HCT116 (cell line): Measurements from ENCODE around the gene UPK1B. TPM values are rescaled to one million over a fixed set of nuclear protein-coding genes. Genes with fewer than 3 reads are reported as not detected.

Experiments
- ATAC-seq: fragments of 200-7000 bp; cut with Tn5 transposase; 2 replicates; pipeline ENCODE4 v1.9.1; 2020; ENCODE audit warnings: mild to moderate bottlenecking, moderate library complexity
- BruUV-seq: library from RNA; stranded (reverse); fragments of 400-500 nt; replicated peaks from 2 replicates; lab custom pipeline; 2021; lab: Mats Ljungman, UMichigan
- CTCF ChIA-PET: fragments of 300-600 bp; sonication (Branson Sonifier 250); formaldehyde crosslinking; loops from one replicate; lab custom pipeline; 2021; ENCODE audit warnings: antibody characterized with exemption; lab: Charles Lee
- POLR2A ChIA-PET: fragments of 300-600, 350-600 bp; sonication (Branson Sonifier 250); formaldehyde crosslinking; loops from one replicate; lab custom pipeline; 2021; ENCODE audit warnings: antibody characterized with exemption; lab: Charles Lee
- RAD21 ChIA-PET, 2 experiments: fragments of 300-600 bp; sonication (Branson Sonifier 250); formaldehyde crosslinking; loops; one replicate each; lab custom pipeline; 2023; ENCODE audit warnings: low total read pairs in 2 of 2; ENCODE audit not compliant: uncharacterized antibody in 2 of 2, unreplicated experiment in 2 of 2, low non-redundant PET in 1 of 2; lab: Charles Lee
- DNase-seq: peaks from one replicate; pipeline ENCODE4 v3.0.0-alpha.2; 2010; ENCODE audit warnings: low read depth, low spot score
- H2AFZ ChIP-seq: fragments of 200-600 bp; shearing (Covaris generic), sonication (generic); 2 replicates; pipeline ENCODE4 v1.6.1; 2017; ENCODE audit warnings: low read depth, mixed run types, mixed read lengths, antibody characterized with exemption, low read length; ENCODE audit not compliant: poor library complexity, severe bottlenecking
- H3K27ac ChIP-seq: 2 replicates; pipeline ENCODE4 v1.5.1; 2012; ENCODE audit warnings: low read depth, low read length
- H3K27me3 ChIP-seq: fragments of 200-600 bp; sonication (generic); 2 replicates; pipeline ENCODE4 v1.6.1; 2016; ENCODE audit warnings: mixed run types, low read length, mixed read lengths; ENCODE audit not compliant: insufficient read depth
- H3K36me3 ChIP-seq, 2 experiments: fragments of 200-500 bp in 1 of 2; fragments of 200-600 bp in 1 of 2; sonication (Bioruptor generic) in 1 of 2; sonication (generic) in 1 of 2; 2 replicates each; pipeline versions ENCODE4 v1.5.1 to v1.6.1; 2014 to 2016; ENCODE audit warnings: low read length in 2 of 2, inconsistent platforms in 1 of 2, mixed read lengths in 1 of 2, mixed run types in 1 of 2; ENCODE audit not compliant: insufficient read depth in 2 of 2, control insufficient read depth in 1 of 2
- H3K4me1 ChIP-seq, 2 experiments: fragments of 200-600 bp in 1 of 2; sonication (generic) in 1 of 2; 2 replicates each; pipeline versions ENCODE4 v1.5.1 to v1.6.1; 2012 to 2017; ENCODE audit warnings: low read length in 2 of 2, inconsistent platforms in 1 of 2, mild to moderate bottlenecking in 1 of 2, mixed read lengths in 1 of 2, mixed run types in 1 of 2, moderate library complexity in 1 of 2; ENCODE audit not compliant: insufficient read depth in 2 of 2, control insufficient read depth in 1 of 2
- H3K4me2 ChIP-seq: fragments of 200-600 bp; sonication (generic); 2 replicates; pipeline ENCODE4 v1.6.1; 2017; ENCODE audit warnings: mixed run types, low read length, mixed read lengths
- H3K4me3 ChIP-seq, 2 experiments: fragments of 200-600 bp in 1 of 2; sonication (generic) in 1 of 2; replicated peaks in 1 of 2; 2 replicates each; pipeline ENCODE4 v1.5.1; 2011 to 2016; ENCODE audit warnings: low read length in 2 of 2, control low read depth in 1 of 2, low read depth in 1 of 2, mild to moderate bottlenecking in 1 of 2, mixed read lengths in 1 of 2, mixed run types in 1 of 2
- H3K79me2 ChIP-seq: fragments of 200-600 bp; sonication (generic); 2 replicates; pipeline ENCODE4 v1.6.1; 2017; ENCODE audit warnings: mild to moderate bottlenecking, mixed run types, low read length, moderate library complexity, mixed read lengths; ENCODE audit not compliant: insufficient read depth
- H3K9ac ChIP-seq: fragments of 200-600 bp; sonication (generic); 2 replicates; pipeline ENCODE4 v1.6.1; 2016; ENCODE audit warnings: low read length, mixed read lengths
- H3K9me2 ChIP-seq: fragments of 200-600 bp; sonication (generic), shearing (Covaris generic); 2 replicates; pipeline ENCODE4 v1.6.1; 2017; ENCODE audit warnings: mixed run types, mild to moderate bottlenecking, moderate library complexity; ENCODE audit not compliant: insufficient read depth
- H3K9me3 ChIP-seq, 2 experiments: fragments of 200-500 bp in 1 of 2; fragments of 200-600 bp in 1 of 2; sonication (Bioruptor generic) in 1 of 2; sonication (generic) in 1 of 2; 2 replicates each; pipeline ENCODE4 v1.6.1; 2014 to 2017; ENCODE audit warnings: low read length in 2 of 2, mixed read lengths in 2 of 2, inconsistent platforms in 1 of 2, low read depth in 1 of 2, mild to moderate bottlenecking in 1 of 2, mixed run types in 1 of 2, moderate library complexity in 1 of 2; ENCODE audit not compliant: control insufficient read depth in 1 of 2, insufficient read depth in 1 of 2
- H4K20me1 ChIP-seq: fragments of 200-600 bp; sonication (generic), shearing (Covaris generic); 2 replicates; pipeline ENCODE4 v1.6.1; 2017; ENCODE audit warnings: mixed run types, mild to moderate bottlenecking, moderate library complexity; ENCODE audit not compliant: insufficient read depth
- CEBPB ChIP-seq: IDR thresholded peaks from 2 replicates; pipeline ENCODE4 v1.6.1; 2012; ENCODE audit warnings: low read depth
- EZH2 ChIP-seq: fragments of 200-600 bp; sonication (generic); IDR thresholded peaks from 2 replicates; pipeline ENCODE4 v1.6.1; 2017; ENCODE audit warnings: antibody characterized with exemption, mixed run types
- EZH2phosphoT487 ChIP-seq: fragments of 200-600 bp; IDR thresholded peaks from 2 replicates; pipeline ENCODE4 v1.6.1; 2018; ENCODE audit warnings: antibody characterized with exemption, borderline replicate concordance
- SIN3A ChIP-seq: IDR thresholded peaks from 2 replicates; pipeline ENCODE4 v1.6.1; 2012; ENCODE audit warnings: low read depth
- TCF7L2 ChIP-seq: IDR thresholded peaks from 2 replicates; pipeline ENCODE4 v1.7.0; 2011; ENCODE audit warnings: borderline replicate concordance, inconsistent platforms; ENCODE audit not compliant: insufficient read depth, insufficient read length; ENCODE audit errors: extremely low read depth
- intact Hi-C: fragments of 100-400 bp; cut with micrococcal nuclease; formaldehyde crosslinking; loops from 2 replicates; pipeline ENCODE4 v1.10.0; 2022
- total RNA-seq: library from RNA; stranded (reverse); gene quantifications from one replicate; pipeline ENCODE4 v1.2.1, GENCODE V29; 2021; ENCODE audit not compliant: unreplicated experiment
- TF ChIP-seq, protein P1 (sequence below): IDR thresholded peaks from 2 replicates; pipeline ENCODE4 v1.6.1; 2012; ENCODE audit warnings: low read depth

UPK1B gene
- total RNA-seq, 1 experiment from 2014 or later = not detected

DNA sequence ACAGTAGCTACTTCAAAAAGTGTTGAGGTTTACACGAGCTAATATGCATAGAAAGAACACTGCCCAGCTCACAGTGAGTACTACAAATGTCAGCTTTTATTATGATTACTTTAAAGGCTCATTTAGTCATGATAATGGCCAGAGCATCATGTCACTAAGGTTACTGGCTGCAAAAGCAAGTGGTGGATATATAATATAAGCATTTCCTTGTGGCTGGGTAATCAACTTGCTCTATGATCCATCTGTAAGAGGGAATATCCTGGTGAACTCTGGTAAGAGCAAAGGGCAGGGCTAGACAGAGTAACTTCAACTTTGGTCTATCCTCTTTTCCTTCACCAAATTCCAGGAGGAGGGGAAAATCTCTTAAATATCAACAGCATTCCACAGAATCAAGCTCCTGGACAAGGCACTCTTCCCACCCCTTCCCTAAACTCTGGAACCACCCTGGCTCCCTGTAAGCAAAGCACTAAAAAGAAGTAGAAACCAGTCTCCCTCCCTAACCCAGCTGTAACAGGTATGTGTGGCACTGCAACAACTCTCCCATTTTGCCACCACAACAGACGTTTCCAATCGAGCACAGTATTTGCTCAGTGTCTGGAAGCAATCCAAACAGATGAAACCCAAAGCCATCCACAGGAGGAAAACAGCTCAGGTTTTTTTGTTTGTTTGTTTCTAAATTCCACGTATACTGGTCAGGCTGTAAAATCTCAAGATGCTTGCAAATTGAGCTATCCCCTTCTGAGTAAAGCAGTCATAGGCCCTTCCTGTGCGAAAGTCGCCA lies 53.9 kb downstream of the UPK1B start (continued):
- TF ChIP-seq, protein P1, sequence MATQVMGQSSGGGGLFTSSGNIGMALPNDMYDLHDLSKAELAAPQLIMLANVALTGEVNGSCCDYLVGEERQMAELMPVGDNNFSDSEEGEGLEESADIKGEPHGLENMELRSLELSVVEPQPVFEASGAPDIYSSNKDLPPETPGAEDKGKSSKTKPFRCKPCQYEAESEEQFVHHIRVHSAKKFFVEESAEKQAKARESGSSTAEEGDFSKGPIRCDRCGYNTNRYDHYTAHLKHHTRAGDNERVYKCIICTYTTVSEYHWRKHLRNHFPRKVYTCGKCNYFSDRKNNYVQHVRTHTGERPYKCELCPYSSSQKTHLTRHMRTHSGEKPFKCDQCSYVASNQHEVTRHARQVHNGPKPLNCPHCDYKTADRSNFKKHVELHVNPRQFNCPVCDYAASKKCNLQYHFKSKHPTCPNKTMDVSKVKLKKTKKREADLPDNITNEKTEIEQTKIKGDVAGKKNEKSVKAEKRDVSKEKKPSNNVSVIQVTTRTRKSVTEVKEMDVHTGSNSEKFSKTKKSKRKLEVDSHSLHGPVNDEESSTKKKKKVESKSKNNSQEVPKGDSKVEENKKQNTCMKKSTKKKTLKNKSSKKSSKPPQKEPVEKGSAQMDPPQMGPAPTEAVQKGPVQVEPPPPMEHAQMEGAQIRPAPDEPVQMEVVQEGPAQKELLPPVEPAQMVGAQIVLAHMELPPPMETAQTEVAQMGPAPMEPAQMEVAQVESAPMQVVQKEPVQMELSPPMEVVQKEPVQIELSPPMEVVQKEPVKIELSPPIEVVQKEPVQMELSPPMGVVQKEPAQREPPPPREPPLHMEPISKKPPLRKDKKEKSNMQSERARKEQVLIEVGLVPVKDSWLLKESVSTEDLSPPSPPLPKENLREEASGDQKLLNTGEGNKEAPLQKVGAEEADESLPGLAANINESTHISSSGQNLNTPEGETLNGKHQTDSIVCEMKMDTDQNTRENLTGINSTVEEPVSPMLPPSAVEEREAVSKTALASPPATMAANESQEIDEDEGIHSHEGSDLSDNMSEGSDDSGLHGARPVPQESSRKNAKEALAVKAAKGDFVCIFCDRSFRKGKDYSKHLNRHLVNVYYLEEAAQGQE = no peak
- TF ChIP-seq TCF7L2 (no peak), EZH2phosphoT487 (no peak), CEBPB (no peak), SIN3A (no peak)

DNA sequence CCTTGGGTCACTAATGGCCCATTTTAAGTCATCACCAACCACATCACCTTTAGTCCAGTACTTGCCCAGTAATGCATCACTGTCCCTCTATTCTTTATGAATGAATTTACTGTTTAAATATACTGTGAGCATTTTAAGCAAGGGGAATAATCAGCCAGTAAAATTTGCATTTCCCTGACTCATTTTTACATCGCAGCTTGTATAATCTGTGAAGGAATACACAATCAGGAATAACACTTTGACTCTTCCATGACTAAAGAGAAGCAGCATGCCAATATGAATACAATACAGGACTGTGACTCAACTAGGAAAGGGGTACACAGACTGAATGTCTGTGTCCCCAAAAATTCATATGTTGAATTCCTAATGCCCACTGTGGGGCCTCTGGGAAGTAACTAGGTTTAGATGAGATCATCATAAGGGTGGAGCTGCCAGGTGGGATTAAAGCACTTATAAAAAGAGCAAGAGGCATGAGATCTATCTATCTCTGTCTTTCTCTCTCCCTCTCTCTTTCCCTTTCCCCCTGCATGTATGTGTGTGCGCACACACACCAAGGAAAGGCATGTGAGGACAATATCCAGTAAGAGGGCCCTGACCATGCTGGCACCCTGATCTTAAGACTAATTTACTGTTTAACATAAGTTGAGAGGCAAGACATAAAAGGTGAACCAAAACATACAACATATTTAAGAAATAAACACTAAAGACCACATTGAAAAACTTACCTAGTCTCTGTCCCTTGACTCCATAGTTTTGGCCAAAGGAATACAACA lies 55.2 kb downstream of the UPK1B start:
- H3K9me2 ChIP-seq = no peaks in the 10 kb centered on the region
- ChIA-PET POLR2A (no interaction called here), CTCF (no interaction called here), RAD21 (no interaction called here)
- H3K79me2 ChIP-seq = no peaks in the 10 kb centered on the region
- no peak overlapping the region for H3K9ac ChIP-seq
- ATAC-seq (no peak), DNase-seq (no peak)
- H3K27ac ChIP-seq = no peak overlapping the region
- H3K27me3 ChIP-seq = no peaks in the 10 kb centered on the region
- no peaks in the 10 kb centered on the region for H3K4me1 ChIP-seq
- intact Hi-C loops = no loop called here
- H3K36me3 ChIP-seq = peaks cover 4 to 9% of the 10 kb centered on the region in 2 experiments; a peak in 3 of 4 replicates
- no TSS peak for BruUV-seq
- no peaks in the 10 kb centered on the region for H3K9me3 ChIP-seq
- no peak overlapping the region for H3K4me2 ChIP-seq
- no peak overlapping the region for H2AFZ ChIP-seq
- no peak overlapping the region for H3K4me3 ChIP-seq
- no peaks in the 10 kb centered on the region for H4K20me1 ChIP-seq
- no peak for TF ChIP-seq EZH2
